Ascending aorta (tissue), 2 donors: ENCODE results near the gene NBL1. TPM values are rescaled to one million over a fixed set of nuclear protein-coding genes. Genes with fewer than 3 reads are reported as not detected.

ENCODE experiments used
- DNase-seq, 2 donors: peaks; one replicate each; pipeline ENCODE4 v3.0.0-alpha.2; 2019; ENCODE audit warnings: low spot score in 2 of 2
- H3K27ac ChIP-seq, 2 donors: fragments of 200-600 bp; sonication (generic); one replicate each; pipeline ENCODE4 v1.5.1; 2016 to 2017; ENCODE audit warnings: mild to moderate bottlenecking in 1 of 2
- H3K27me3 ChIP-seq: fragments of 200-600 bp; sonication (generic); one replicate; pipeline ENCODE4 v1.5.1; 2017
- H3K36me3 ChIP-seq, 2 donors: fragments of 200-600 bp; sonication (generic); one replicate each; pipeline ENCODE4 v1.5.1; 2016
- H3K4me1 ChIP-seq, 2 donors: fragments of 200-600 bp; sonication (generic); one replicate each; pipeline ENCODE4 v1.5.1; 2016 to 2017; ENCODE audit warnings: mild to moderate bottlenecking in 1 of 2
- H3K4me3 ChIP-seq, 2 donors: fragments of 200-600 bp; sonication (generic); one replicate each; pipeline ENCODE4 v1.5.1; 2016 to 2017; ENCODE audit warnings: mild to moderate bottlenecking in 1 of 2
- H3K9me3 ChIP-seq, 2 donors: fragments of 200-600 bp; sonication (generic); one replicate each; pipeline ENCODE4 v1.5.1; 2016
- intact Hi-C: fragments of 100-400 bp; cut with DNase I; formaldehyde crosslinking; loops from one replicate; pipeline ENCODE4 v1.15.1; 2023
- total RNA-seq: library from RNA; depleted of rRNA; stranded (reverse); fragments of >200 nt; gene quantifications from one replicate; pipeline ENCODE4 v1.1.0, GENCODE V29; 2016
- TF ChIP-seq, protein P1 (sequence below), 3 experiments: fragments of 200-600 bp in 2 of 3; fragments of 450-650 bp in 1 of 3; sonication (generic) in 2 of 3; IDR thresholded peaks; one replicate each; pipeline ENCODE4 v1.5.1; 2016 to 2019; ENCODE audit warnings: antibody characterized with exemption in 3 of 3, mild to moderate bottlenecking in 1 of 3, moderate library complexity in 1 of 3

NBL1 gene
- total RNA-seq, 1 donor from 2014 or later = 157 TPM

DNA sequence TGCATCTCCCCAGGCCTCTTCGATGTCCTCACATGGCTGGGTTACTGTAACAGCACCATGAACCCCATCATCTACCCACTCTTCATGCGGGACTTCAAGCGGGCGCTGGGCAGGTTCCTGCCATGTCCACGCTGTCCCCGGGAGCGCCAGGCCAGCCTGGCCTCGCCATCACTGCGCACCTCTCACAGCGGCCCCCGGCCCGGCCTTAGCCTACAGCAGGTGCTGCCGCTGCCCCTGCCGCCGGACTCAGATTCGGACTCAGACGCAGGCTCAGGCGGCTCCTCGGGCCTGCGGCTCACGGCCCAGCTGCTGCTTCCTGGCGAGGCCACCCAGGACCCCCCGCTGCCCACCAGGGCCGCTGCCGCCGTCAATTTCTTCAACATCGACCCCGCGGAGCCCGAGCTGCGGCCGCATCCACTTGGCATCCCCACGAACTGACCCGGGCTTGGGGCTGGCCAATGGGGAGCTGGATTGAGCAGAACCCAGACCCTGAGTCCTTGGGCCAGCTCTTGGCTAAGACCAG, 34.9 kb downstream of the NBL1 start:
- H3K4me3 ChIP-seq = no peak overlapping the region
- H3K27me3 ChIP-seq = no peaks in the 10 kb centered on the region
- H3K9me3 ChIP-seq = no peaks in the 10 kb centered on the region
- H3K27ac ChIP-seq = no peak overlapping the region
- TF ChIP-seq, protein P1, sequence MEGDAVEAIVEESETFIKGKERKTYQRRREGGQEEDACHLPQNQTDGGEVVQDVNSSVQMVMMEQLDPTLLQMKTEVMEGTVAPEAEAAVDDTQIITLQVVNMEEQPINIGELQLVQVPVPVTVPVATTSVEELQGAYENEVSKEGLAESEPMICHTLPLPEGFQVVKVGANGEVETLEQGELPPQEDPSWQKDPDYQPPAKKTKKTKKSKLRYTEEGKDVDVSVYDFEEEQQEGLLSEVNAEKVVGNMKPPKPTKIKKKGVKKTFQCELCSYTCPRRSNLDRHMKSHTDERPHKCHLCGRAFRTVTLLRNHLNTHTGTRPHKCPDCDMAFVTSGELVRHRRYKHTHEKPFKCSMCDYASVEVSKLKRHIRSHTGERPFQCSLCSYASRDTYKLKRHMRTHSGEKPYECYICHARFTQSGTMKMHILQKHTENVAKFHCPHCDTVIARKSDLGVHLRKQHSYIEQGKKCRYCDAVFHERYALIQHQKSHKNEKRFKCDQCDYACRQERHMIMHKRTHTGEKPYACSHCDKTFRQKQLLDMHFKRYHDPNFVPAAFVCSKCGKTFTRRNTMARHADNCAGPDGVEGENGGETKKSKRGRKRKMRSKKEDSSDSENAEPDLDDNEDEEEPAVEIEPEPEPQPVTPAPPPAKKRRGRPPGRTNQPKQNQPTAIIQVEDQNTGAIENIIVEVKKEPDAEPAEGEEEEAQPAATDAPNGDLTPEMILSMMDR (IDR thresholded peaks at IDR 0.05) = no peak
- H3K4me1 ChIP-seq = no peaks in the 10 kb centered on the region
- peaks cover 18 to 19% of the 10 kb centered on the region in 2 donors for H3K36me3 ChIP-seq
- intact Hi-C loops = no loop called here
- DNase-seq = no peak

GRCh38 chr1:19679691-19680090, 35.6 kb downstream of the NBL1 start:
- H3K4me1 ChIP-seq = no peaks in the 10 kb centered on the region
- H3K27ac ChIP-seq = no peak overlapping the region
- no peak overlapping the region for H3K4me3 ChIP-seq
- DNase-seq = no peak
- H3K9me3 ChIP-seq = no peaks in the 10 kb centered on the region
- TF ChIP-seq, protein P1 (IDR thresholded peaks at IDR 0.05) = no peak
- intact Hi-C loops = no loop called here
- peaks cover 20 to 24% of the 10 kb centered on the region in 2 donors for H3K36me3 ChIP-seq
- H3K27me3 ChIP-seq = no peaks in the 10 kb centered on the region

DNA sequence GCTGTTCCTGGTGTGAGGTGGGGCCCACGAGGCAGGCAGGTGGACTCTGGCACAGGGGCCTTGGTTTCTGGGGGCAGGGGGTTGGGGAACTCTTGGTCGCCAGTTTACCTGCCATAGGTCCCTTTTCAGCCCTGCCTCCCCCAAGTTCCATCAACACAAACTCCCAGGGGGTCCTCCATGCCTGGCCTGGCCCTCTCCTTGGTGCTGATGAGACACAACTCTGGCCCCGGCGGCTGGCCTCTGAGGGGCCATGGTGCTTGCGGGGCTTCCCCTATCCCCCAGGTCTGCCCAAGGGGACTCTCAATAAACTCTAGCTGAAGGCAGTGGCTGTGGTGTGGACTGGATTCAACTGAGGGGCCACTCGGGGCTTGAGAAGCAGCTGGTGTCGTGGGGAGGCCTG, 36.5 kb downstream of the NBL1 start:
- H3K27ac ChIP-seq = no peak overlapping the region
- TF ChIP-seq, protein P1 (IDR thresholded peaks at IDR 0.05) = no peak
- intact Hi-C loops = no loop called here
- H3K9me3 ChIP-seq = no peaks in the 10 kb centered on the region
- H3K4me3 ChIP-seq = no peak overlapping the region
- H3K27me3 ChIP-seq = no peaks in the 10 kb centered on the region
- no peaks in the 10 kb centered on the region for H3K4me1 ChIP-seq
- H3K36me3 ChIP-seq = peaks cover 26 to 28% of the 10 kb centered on the region in 2 donors
- no peak for DNase-seq

DNA sequence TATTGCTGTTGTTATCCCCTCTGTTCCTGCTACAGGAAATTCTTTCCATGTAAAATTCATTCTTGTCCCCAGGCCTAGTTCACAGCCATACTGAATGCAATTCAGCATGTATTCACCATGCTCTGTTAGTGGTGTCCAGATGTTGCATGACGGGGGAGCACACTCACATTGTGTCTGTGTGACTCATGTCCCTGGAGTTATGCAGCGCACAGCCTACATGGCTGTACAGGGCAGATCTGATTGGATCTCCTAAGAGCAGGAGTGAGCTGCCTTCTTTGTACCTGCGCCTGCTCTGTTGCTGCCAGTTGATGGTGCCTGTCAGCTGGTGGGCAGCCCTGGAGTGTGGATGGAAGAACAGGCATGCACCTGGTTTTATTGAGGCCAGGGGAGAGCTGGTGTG, 38.1 kb downstream of the NBL1 start:
- Histone ChIP-seq H3K36me3 (peaks cover 38 to 39% of the 10 kb centered on the region in 2 donors), H3K9me3 (no peaks in the 10 kb centered on the region)
- TF ChIP-seq, protein P1 (IDR thresholded peaks at IDR 0.05) = no peak

DNA sequence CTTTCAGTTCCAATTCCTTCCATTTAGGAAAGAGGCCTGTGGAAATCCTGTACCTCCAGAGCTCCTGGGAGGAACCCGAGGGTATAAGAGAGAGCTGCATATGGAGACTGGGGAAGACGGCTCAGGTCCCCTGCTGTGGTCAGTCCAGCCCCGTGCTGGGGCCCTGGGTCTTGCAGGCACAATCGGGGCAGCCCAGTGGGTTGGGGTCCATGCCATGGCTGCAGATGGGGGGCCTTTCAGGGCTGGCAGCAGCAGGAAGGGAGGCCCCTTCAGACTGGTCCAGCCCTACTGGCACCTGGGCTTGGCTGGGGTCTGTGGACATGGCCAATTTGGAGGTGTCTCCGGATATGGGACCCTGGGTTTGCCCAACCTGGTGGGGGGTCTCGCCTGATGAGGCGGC, 38.8 kb downstream of the NBL1 start:
- H3K27me3 ChIP-seq = no peaks in the 10 kb centered on the region
- H3K36me3 ChIP-seq = peaks cover 44 to 46% of the 10 kb centered on the region in 2 donors
- H3K27ac ChIP-seq = no peak overlapping the region
- TF ChIP-seq, protein P1 (IDR thresholded peaks at IDR 0.05) = no peak
- intact Hi-C loops = no loop called here
- no peaks in the 10 kb centered on the region for H3K9me3 ChIP-seq
- H3K4me1 ChIP-seq = no peaks in the 10 kb centered on the region
- no peak overlapping the region for H3K4me3 ChIP-seq
- DNase-seq = no peak

More for the DNA sequence above, 38.1 kb downstream of the NBL1 start:
- Histone ChIP-seq H3K4me1 (no peaks in the 10 kb centered on the region), H3K27me3 (no peaks in the 10 kb centered on the region), H3K27ac (no peak overlapping the region), H3K4me3 (no peak overlapping the region)
- DNase-seq = no peak
- intact Hi-C loops = no loop called here

GRCh38 chr1:19683351-19683750, 39.2 kb downstream of the NBL1 start:
- Histone ChIP-seq H3K36me3 (peaks cover 44 to 50% of the 10 kb centered on the region in 2 donors), H3K9me3 (no peaks in the 10 kb centered on the region), H3K4me1 (no peaks in the 10 kb centered on the region), H3K27ac (no peak overlapping the region), H3K27me3 (no peaks in the 10 kb centered on the region), H3K4me3 (no peak overlapping the region)
- no peak for DNase-seq
- intact Hi-C loops = no loop called here
- TF ChIP-seq, protein P1 (IDR thresholded peaks at IDR 0.05) = no peak
